ENCODE measurements around the gene WDR26.

The WDR26 gene

DNA sequence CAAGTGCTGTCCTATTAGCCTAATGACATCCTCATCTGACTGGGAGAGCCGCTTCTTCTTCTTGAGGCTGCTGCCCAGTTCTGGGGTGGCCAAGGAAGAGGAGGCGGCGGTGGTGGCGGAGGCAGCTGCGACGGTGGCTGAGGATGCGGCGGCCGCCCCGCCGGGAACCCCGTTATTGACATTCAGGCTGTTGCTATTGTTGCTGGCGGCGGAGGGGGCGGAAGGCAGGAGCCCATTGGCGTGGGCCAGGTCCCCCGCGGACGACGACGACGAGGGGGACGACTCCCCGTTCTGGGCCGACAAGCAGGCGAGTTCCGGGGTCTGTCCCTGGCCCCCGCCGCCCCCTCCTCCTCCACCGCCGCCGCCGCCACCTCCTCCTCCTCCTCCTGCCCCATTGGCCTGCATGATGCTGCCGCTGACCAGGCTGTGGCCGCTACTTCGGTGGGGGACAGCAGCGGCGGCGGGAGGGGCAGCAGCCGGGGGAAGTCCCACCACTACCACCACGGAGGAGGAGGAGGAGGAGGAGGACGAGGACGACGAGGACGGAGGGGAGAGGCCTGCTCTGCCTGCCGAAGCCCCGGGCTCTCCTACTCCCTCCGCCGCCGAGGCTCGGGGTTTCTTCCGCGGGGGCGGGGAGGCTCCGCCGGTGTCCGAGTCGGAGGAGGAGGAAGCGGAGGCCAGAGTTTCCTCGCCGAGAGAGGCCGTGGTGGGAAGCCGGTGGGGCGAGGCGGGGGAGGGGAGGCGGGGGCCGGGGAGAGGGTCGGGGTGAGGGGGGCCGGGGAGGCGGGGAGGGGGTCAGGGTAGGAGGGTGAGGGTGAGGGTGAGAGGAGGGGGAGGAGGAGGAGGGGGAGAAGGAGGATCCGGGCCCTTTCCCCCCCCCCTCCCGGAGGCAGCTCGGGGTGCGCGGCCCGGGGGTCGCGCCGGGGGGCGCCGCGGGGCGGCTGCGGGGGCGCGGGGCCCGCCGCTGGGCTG is 610 bp downstream of the WDR26 start:
- ATAC-seq (ENCODE audit: insufficient read depth, low read depth) (peak; percentile 15), DNase-seq (peak; percentile 29)
- TF ChIP-seq, protein P1, sequence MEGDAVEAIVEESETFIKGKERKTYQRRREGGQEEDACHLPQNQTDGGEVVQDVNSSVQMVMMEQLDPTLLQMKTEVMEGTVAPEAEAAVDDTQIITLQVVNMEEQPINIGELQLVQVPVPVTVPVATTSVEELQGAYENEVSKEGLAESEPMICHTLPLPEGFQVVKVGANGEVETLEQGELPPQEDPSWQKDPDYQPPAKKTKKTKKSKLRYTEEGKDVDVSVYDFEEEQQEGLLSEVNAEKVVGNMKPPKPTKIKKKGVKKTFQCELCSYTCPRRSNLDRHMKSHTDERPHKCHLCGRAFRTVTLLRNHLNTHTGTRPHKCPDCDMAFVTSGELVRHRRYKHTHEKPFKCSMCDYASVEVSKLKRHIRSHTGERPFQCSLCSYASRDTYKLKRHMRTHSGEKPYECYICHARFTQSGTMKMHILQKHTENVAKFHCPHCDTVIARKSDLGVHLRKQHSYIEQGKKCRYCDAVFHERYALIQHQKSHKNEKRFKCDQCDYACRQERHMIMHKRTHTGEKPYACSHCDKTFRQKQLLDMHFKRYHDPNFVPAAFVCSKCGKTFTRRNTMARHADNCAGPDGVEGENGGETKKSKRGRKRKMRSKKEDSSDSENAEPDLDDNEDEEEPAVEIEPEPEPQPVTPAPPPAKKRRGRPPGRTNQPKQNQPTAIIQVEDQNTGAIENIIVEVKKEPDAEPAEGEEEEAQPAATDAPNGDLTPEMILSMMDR (IDR thresholded peaks at IDR 0.05; ENCODE audit: borderline replicate concordance, extremely low read depth, low read length, poor library complexity, severe bottlenecking) = no peak
- TF ChIP-seq EZH2 (IDR thresholded peaks at IDR 0.05; ENCODE audit: borderline replicate concordance, low read depth, low read length, severe bottlenecking) = no peak
- Histone ChIP-seq H3K79me2 (ENCODE audit: insufficient read depth, low read length) (peaks cover 70% of the 10 kb centered on the region), H3K27ac (ENCODE audit: low read length) (peak overlapping the region; percentile 66), H3K36me3 (ENCODE audit: insufficient read depth, low read length) (peaks cover 26% of the 10 kb centered on the region), H3K4me3 (ENCODE audit: low read depth in 1 of 2, low read length in 2 of 2) (peak overlapping the region; percentile 83 to 90), H3K9me3 (ENCODE audit: insufficient read depth, low read length, severe bottlenecking) (no peaks in the 10 kb centered on the region), H3K4me1 (ENCODE audit: insufficient read depth, low read length) (peaks cover 62% of the 10 kb centered on the region), H3K4me2 (ENCODE audit: insufficient read depth, low read length) (peak overlapping the region; percentile 96), H3K27me3 (ENCODE audit: insufficient read depth, low read length, poor library complexity) (no peaks in the 10 kb centered on the region), H4K20me1 (ENCODE audit: insufficient read depth, low read length) (peaks cover 34% of the 10 kb centered on the region), H3K9ac (ENCODE audit: low read depth, low read length) (peak overlapping the region; percentile 73), H2AFZ (ENCODE audit: low read depth, low read length) (peak overlapping the region; percentile 64)

DNA sequence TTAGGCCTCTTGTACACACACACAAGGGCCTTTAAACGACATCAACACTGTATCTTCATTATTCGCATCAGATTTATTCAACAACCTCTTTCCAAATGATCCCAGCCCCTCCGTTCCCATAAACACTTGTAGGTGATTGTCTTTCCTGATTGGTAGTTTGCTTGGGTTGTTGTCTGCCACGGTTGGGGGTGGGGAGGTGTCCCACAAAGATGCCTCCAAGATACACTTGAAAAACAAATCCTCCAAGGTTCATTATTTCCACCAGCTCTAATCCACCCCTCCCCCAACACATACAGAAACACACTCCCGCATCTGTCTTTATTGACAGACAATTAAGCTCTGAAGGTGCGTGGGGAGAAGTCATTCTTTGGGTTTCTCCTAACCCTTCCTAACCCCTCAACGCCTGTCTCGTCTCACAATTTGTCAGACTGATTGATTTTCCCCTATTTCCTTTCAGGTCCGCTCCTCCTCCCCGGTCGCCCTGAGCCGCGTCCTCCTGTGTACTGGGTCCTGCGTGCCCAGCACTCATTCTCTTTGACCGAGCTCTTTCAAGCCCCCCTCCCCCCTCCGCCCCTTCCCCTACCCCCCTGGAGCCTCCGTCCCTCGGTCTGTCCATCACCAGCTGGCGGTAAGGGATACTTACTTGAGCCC is 1.4 kb downstream of the WDR26 start:
- no peak for ATAC-seq (ENCODE audit: insufficient read depth, low read depth)
- Histone ChIP-seq H3K4me2 (ENCODE audit: insufficient read depth, low read length) (peak overlapping the region; percentile 96), H3K9me3 (ENCODE audit: insufficient read depth, low read length, severe bottlenecking) (no peaks in the 10 kb centered on the region), H3K4me1 (ENCODE audit: insufficient read depth, low read length) (peaks cover 64% of the 10 kb centered on the region), H3K9ac (ENCODE audit: low read depth, low read length) (peak overlapping the region; percentile 70), H3K27ac (ENCODE audit: low read length) (peak overlapping the region; percentile 57), H3K79me2 (ENCODE audit: insufficient read depth, low read length) (peaks cover 79% of the 10 kb centered on the region), H2AFZ (ENCODE audit: low read depth, low read length) (no peak overlapping the region), H3K36me3 (ENCODE audit: insufficient read depth, low read length) (peaks cover 30% of the 10 kb centered on the region), H3K4me3 (ENCODE audit: low read depth in 1 of 2, low read length in 2 of 2) (peak overlapping the region; percentile 83 to 90), H4K20me1 (ENCODE audit: insufficient read depth, low read length) (peaks cover 37% of the 10 kb centered on the region), H3K27me3 (ENCODE audit: insufficient read depth, low read length, poor library complexity) (no peaks in the 10 kb centered on the region)
- DNase-seq = peak; percentile 14
- TF ChIP-seq EZH2 (IDR thresholded peaks at IDR 0.05; ENCODE audit: borderline replicate concordance, low read depth, low read length, severe bottlenecking) = no peak
- TF ChIP-seq, protein P1 (IDR thresholded peaks at IDR 0.05; ENCODE audit: borderline replicate concordance, extremely low read depth, low read length, poor library complexity, severe bottlenecking) = no peak

DNA sequence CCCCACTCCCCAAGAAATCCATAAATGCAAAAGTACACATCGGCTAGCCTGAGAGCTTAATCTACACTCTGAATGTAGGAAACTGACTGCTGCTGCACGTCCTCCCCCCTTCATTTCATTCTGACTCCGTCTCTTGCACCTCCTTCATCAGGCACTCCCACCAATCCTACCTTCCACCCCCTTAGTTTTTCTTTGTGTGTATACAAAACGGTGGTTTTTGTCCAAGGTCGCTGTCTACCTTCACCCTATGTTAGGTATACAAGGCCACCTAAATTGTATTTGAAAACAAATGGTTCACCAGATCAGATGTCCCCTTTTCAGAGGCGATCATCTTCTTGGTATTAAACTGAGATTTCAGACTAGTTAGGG is 1.9 kb downstream of the WDR26 start:
- peak overlapping the region; percentile 83 to 90; a peak in 3 of 4 replicates for H3K4me3 ChIP-seq (ENCODE audit: low read depth in 1 of 2, low read length in 2 of 2)
- DNase-seq (no peak), ATAC-seq (ENCODE audit: insufficient read depth, low read depth) (no peak)
- H2AFZ ChIP-seq (ENCODE audit: low read depth, low read length) = no peak overlapping the region
- peaks cover 64% of the 10 kb centered on the region for H3K4me1 ChIP-seq (ENCODE audit: insufficient read depth, low read length)
- H3K27me3 ChIP-seq (ENCODE audit: insufficient read depth, low read length, poor library complexity) = no peaks in the 10 kb centered on the region
- H3K9me3 ChIP-seq (ENCODE audit: insufficient read depth, low read length, severe bottlenecking) = no peaks in the 10 kb centered on the region
- H3K4me2 ChIP-seq (ENCODE audit: insufficient read depth, low read length) = peak overlapping the region; percentile 96
- peaks cover 84% of the 10 kb centered on the region for H3K79me2 ChIP-seq (ENCODE audit: insufficient read depth, low read length)
- peak overlapping the region; percentile 34 for H3K27ac ChIP-seq (ENCODE audit: low read length)
- H3K36me3 ChIP-seq (ENCODE audit: insufficient read depth, low read length) = peaks cover 34% of the 10 kb centered on the region
- peak overlapping the region; percentile 70 for H3K9ac ChIP-seq (ENCODE audit: low read depth, low read length)
- TF ChIP-seq, protein P1 (IDR thresholded peaks at IDR 0.05; ENCODE audit: borderline replicate concordance, extremely low read depth, low read length, poor library complexity, severe bottlenecking) = no peak
- no peak for TF ChIP-seq EZH2 (IDR thresholded peaks at IDR 0.05; ENCODE audit: borderline replicate concordance, low read depth, low read length, severe bottlenecking)
- peaks cover 39% of the 10 kb centered on the region for H4K20me1 ChIP-seq (ENCODE audit: insufficient read depth, low read length)
